ENCODE data around the gene PSMC3IP.

Gene PSMC3IP

DNA sequence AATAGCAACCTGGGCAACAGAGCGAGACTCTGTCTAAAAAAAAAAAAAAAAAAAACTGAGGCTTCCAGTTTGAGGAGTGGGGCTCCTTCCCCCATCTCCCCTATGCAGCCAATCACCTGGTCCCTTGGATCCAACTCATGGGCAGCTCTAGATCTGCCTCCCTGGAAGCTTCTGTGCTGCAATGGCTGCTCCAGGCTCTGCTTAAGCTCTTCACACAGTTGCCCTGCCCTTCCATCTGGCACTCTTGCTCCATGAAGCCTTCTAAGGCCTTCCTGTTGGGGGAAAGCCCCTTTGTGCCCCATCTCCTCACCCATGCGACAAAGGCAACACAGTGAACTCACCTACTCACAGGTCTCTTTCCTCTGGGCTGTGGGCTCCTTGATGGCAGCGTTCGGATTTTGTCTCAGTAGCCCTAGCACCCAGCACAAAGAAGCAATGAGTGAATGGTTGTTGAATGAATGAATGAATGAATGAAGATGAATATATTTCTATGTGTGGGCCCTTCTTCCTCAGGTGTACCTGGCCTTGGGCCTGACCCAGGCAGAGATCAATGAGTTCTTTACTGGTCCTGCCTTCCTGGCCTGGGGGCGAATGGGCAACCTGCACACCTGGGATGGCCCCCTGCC, 39.6 kb downstream of the PSMC3IP start:
- no peak for DNase-seq

DNA sequence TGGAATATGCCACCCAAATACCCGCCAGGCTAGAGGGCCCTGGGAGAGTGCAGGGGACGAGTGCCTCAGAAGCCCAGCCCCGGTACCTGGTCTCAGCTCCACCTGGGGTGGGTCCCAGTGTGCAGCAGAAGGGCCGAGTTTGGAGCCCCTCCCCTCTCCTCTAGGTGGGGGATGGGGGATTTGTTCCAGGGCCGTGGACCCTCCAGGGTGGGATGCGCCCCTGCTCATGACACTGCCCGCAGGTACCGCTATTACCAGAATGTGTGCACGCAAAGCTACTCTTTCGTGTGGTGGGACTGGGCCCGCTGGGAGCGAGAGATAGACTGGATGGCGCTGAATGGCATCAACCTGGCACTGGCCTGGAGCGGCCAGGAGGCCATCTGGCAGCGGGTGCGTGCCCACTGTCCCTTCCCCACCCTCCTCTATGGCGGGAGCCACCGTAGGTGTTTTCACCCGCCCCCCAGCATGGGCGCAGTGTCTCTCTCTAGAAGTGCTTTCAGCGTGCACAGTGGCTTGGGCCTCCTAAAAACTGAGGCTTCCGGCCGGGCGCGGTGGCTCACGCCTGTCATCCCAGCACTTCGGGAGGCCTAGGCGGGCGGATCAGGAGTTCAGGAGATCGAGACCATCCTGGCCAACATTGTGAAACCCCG, 40.2 kb downstream of the PSMC3IP start:
- no peak for DNase-seq

DNA sequence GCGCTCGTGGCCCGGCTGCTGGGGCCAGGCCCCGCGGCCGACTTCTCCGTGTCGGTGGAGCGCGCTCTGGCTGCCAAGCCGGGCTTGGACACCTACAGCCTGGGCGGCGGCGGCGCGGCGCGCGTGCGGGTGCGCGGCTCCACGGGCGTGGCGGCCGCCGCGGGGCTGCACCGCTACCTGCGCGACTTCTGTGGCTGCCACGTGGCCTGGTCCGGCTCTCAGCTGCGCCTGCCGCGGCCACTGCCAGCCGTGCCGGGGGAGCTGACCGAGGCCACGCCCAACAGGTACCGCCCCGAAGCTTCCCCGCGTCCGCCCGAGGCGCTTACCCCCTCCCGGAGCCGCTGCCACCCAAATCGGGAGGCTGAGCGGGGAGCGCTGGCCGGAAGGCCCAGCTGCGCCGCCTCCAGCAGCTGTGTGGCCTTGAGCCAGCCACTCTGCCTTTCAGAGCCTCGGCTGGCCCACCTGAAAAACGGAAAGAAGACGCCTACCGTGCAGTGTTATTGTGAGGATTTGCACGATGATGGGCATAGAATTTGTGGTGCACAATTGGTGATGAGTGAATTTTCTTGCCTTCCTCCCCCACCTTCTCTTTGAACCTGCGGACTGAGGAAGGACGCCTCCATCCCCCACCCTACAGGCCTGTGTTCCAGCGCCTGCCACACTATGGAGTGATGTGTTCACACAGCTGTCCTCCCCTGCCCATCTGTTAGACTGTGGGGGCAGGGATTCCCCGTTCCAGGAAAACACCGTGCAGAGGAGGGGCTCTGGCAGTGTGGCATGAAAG, 41.0 kb downstream of the PSMC3IP start:
- DNase-seq, result peak; percentile 76

DNA sequence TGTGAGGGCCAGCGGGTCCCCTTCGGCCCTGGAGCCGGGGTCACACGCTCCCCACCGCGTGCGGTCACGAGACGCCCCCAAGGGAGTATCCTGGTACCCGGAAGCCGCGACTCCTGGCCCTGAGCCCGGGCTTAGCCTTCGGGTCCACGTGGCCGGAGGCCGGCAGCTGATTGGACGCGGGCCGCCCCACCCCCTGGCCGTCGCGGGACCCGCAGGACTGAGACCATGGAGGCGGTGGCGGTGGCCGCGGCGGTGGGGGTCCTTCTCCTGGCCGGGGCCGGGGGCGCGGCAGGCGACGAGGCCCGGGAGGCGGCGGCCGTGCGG, 41.5 kb downstream of the PSMC3IP start, which contains the start of gene NAGLU:
Gene NAGLU (plus strand): TSS at position 194 of the 324 bp plus-strand sequence. CDS start 32 bp downstream, at position 226.
- DNase-seq, result peak; percentile 87

DNA sequence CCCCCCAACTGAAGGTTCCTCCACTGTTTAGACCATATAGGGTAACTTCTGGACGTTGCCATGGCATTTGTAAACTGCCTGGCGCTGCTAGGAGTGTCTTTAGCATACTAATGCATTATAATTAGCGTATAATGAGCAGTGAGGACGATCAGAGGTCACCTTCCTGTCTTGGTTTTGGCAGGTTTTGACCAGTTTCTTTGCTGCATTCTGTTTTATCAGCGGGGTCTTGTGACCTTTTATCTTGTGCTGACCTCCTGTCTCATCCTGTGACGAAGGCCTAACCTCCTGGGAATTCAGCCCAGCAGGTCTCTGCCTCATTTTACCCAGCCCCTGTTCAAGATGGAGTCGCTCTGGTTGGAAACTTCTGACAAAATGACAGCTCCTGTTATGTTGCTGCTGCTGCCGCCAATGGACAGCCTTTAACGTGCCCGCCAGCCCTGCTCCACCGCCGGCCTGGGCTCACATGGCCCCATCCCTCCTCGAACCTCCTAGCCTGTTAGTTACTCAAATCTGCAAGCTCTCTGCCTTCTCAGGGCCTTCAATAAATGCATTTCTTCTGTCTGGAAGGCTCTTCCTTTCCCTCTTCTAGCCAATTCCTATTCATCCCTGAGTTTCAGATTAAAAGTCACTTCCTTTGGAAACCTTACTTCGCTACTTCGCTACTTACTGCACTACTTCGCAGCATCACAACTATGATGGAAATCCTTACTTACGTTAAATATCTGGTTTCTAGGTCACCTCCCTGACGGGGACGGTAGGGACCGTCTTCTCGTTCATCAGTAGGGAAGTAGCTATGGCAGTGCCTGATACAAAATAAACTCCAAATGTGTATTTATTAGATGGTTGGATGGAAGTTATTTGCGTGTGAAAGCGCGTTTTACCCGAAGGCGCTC, 42.1 kb downstream of the PSMC3IP start:
- no peak for DNase-seq

DNA sequence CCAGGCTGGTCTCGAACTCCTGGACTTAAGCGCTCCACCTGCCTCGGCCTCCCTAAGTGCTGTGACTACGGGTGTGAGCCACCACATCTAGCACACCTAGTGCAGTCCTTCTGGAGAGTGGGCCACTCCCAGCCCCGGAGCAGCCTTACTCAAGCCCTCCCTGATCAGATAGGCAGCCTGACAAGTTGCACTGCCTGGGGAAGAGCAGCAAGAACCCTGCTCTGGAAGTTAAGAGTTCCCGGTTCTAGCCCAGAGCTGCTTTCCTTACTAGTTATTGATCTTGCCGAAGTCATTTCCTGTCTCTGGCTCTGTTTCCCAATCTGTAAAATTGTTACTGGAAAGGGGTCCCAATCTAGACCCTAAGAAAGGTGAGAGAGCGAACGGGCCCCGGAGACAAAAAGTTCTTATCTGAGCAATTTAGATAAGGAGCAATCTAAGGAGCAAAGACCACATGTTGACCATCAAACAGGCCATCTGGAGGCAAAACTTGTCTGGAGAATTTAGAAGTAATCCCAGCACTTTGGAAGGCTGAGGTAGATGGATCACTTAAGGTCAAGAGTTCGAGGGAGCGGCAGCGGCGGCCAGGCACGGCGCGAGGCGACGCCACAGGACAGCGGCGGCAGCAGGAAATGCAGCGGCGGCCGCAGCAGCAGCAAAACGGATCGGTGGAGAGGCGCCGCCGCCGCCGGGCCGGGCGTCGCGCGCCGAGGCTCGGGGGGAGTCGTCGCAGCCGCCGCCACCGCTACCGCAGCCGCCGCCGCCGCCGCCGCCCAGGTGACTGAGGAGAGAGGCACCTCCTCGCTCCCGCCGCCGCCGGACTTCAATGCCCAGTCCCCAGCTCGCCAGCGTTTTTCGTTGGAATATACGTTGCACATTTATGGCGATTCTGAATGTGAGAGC, 45.8 kb downstream of the PSMC3IP start:
- DNase-seq, result peak; percentile 41

DNA sequence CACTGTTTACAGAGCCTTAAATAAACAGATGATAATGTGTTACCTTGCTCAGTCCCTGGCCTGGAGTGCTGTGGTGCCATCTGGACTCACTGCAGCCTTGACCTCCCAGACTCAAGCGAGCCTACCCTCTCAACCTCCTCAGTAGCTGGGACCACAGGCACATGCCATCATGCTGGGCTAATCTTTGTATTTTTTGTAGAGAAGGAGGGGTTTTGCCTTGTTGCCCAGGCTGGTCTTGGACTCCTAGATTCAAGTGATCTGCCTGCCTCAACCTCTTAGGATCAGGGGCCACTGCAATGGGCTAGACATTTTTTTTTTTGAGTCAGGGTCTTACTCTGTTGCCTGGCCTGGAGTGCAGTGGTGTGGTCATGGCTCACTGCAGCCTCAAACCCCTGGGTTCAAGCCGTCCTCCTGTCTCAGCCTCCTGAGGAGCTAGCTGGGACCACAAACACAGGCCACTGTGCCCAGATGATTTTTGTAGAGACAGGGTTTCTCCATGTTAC, 46.5 kb downstream of the PSMC3IP start:
- no peak for DNase-seq

DNA sequence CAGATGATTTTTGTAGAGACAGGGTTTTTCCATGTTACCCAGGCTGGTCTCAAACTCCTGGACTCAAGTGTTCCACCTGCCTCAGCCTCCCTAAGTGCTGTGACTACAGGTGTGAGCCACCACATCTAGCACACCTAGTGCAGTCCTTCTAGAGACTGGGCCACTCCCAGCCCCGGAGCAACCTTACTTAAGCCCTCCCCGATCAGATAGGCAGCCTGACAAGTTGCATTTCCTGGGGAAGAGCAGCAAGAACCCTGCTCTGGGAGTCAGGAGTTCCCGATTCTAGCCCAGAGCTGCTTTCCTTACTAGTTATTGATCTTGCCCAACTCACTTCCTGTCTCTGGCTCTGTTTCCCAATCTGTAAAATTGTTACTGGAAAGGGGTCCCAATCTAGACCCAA, 48.5 kb downstream of the PSMC3IP start:
- DNase-seq, result no peak

DNA sequence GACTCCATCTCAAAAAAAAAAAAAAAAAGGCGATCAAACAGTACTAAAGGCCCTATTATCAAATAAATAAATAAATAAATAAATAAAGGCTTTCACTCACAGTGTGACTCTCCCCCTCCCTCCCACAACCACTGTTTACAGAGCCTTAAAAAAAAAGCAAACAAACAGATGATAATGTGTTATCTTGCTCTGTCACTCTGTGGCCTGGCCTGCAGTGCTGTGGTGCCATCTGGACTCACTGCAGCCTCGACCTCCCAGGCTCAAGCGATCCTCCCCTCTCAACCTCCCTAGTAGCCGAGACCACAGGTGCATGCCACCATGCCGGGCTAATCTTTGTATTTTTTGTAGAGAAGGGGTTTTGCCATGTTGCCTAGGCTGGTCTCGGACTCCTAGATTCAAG, 49.6 kb downstream of the PSMC3IP start:
- DNase-seq, result no peak

DNA sequence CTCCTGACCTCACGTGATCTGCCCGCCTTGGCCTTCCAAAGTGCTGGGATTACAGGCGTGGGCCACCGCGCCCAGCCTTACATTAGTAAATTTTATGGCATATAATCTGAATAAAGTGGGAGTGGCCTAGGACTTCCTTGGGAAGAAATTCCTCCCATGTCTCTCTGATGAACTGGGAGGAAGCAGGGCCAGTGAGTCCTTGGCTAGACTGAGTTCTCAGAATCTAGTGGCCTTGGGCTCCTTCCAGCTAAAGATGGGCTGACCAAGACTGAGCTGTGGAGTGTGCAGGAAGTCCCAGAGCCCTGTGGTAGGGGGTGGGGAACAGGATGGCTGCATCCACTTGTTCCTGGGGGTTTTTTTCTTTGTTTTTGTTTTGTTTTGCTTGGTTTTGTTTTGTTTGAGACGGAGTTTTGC, 51.5 kb downstream of the PSMC3IP start:
- DNase-seq, result peak; percentile 84

DNA sequence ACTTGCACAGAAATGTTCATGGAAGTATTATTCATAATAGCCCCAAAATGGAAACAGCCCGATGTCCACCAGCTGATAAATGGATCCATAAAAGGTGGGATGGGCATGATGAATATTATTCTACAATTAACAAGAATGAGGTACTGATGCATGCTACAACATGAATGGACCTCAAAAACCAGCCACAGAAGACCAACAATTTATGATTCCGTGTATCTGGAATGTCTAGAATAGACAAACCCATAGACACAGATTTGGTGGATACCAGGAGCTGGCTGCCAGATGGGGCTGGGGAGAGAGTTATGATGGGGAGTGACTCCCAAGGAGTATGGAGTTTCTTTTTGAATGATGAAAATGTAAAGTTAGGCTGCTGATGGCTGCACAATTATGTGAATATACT, 52.3 kb downstream of the PSMC3IP start:
- peak; percentile 97 for DNase-seq

DNA sequence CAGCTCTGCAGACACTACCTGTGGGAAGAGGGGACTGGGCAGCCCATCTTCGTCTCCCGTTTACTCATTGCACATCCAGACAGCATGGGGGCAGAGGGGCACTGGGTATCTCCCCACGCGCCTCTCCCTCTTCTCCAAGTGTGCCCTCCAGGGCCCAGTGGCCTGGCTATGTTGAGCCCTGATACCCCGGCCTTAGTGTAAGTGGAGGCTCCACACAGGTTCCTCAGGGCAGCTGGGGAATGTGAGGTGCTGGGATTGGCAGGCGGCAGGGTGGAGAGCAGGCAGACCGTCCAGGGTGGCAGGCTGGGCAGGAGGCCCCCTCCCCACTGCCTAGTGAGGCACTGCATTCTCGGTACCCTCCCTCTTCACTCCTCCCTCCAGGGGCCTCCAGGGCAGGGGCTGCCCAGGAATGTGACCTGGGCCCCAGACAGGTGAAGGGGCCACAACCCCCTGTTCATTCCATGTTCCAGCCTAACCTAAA, 54.7 kb downstream of the PSMC3IP start:
- no peak for DNase-seq
